Activated CD8-positive, alpha-beta T cell treated with anti-CD3 and anti-CD28 coated beads for 36 hours (primary cell): ENCODE measurements around the gene BLZF1. TPM values are rescaled to one million over a fixed set of nuclear protein-coding genes. Genes with fewer than 3 reads are reported as not detected.
A peak's percentile ranks its signal among the peaks of the same experiment; 100 is the strongest.

Experiments
- ATAC-seq: fragments of 200-7000 bp; cut with Tn5 transposase; one replicate; pipeline ENCODE4 v1.10.0; 2021; ENCODE audit warnings: mild to moderate bottlenecking, moderate library complexity
- CTCF ChIA-PET: fragments of 350-600 bp; sonication (Branson Sonifier 250); formaldehyde crosslinking; loops from one replicate; lab custom pipeline; 2021; ENCODE audit warnings: antibody characterized with exemption; lab: Charles Lee
- POLR2A ChIA-PET: fragments of 350-600 bp; sonication (Branson Sonifier 250); formaldehyde crosslinking; loops from one replicate; lab custom pipeline; 2021; ENCODE audit warnings: antibody characterized with exemption; lab: Charles Lee
- DNase-seq: peaks from one replicate; pipeline ENCODE4 v3.0.0-alpha.2; 2020
- H3K27ac Mint-ChIP-seq: one replicate; pipeline ENCODE4 v1.8.0; 2021; ENCODE audit warnings: mild to moderate bottlenecking, mixed read lengths
- H3K27me3 Mint-ChIP-seq: one replicate; pipeline ENCODE4 v1.8.0; 2021; ENCODE audit warnings: mixed read lengths
- H3K36me3 Mint-ChIP-seq: one replicate; pipeline ENCODE4 v1.8.0; 2021; ENCODE audit warnings: low read depth, mixed read lengths
- H3K4me1 Mint-ChIP-seq: one replicate; pipeline ENCODE4 v1.8.0; 2021; ENCODE audit warnings: low read depth, mixed read lengths
- H3K4me3 Mint-ChIP-seq: one replicate; pipeline ENCODE4 v1.8.0; 2021; ENCODE audit warnings: mild to moderate bottlenecking, moderate library complexity, mixed read lengths
- H3K9me3 Mint-ChIP-seq: one replicate; pipeline ENCODE4 v1.8.0; 2021; ENCODE audit warnings: mixed read lengths
- CTCF ChIP-seq: fragments of 200-600 bp; IDR thresholded peaks from one replicate; pipeline ENCODE4 v1.8.0; 2022; ENCODE audit warnings: antibody characterized with exemption, mild to moderate bottlenecking
- intact Hi-C: fragments of 100-400 bp; cut with micrococcal nuclease; formaldehyde crosslinking; loops from one replicate; pipeline ENCODE4 v1.10.0; 2022
- total RNA-seq, 2 experiments: library from RNA; stranded (reverse); gene quantifications; one replicate each; pipeline ENCODE4 v1.2.3, GENCODE V29; 2021

Gene BLZF1
- total RNA-seq, 2 experiments from 2014 or later: 9.8 to 10.1 TPM

- Mint-ChIP-seq H3K27ac (no peak overlapping the region), H3K9me3 (no peaks in the 10 kb centered on the region), H3K4me3 (no peak overlapping the region), H3K27me3 (no peaks in the 10 kb centered on the region), H3K36me3 (peaks cover 3% of the 10 kb centered on the region), H3K4me1 (peaks cover 5% of the 10 kb centered on the region)
- intact Hi-C loops: loop anchor here (10.0 kb wide), 1 partner anchor 741 kb away; no protein-coding TSS in a partner anchor
- ChIA-PET POLR2A (no interaction called here), CTCF (interaction anchor here (1.0 kb wide), 1 partner anchor 742 kb away, joined by 3 read pairs; no protein-coding TSS in a partner anchor)
- ATAC-seq (no peak), DNase-seq (no peak)
- TF ChIP-seq CTCF: no peak
Measured at GRCh38 chr1:169345511-169345910, 22.5 kb upstream of the BLZF1 start.

- ChIA-PET CTCF (interaction anchor here (2.9 to 3.9 kb wide), 2 partner anchors 10 to 743 kb away, joined by 12 to 53 read pairs; no protein-coding TSS in a partner anchor), POLR2A (no interaction called here)
- intact Hi-C loops: loop anchor here (10.0 kb wide), 1 partner anchor 741 kb away; no protein-coding TSS in a partner anchor
- TF ChIP-seq CTCF: no peak
- Mint-ChIP-seq H3K4me1 (peaks cover 6% of the 10 kb centered on the region), H3K36me3 (no peaks in the 10 kb centered on the region), H3K4me3 (no peak overlapping the region), H3K27me3 (no peaks in the 10 kb centered on the region), H3K27ac (no peak overlapping the region), H3K9me3 (no peaks in the 10 kb centered on the region)
- DNase-seq (no peak), ATAC-seq (no peak)
Measured at GRCh38 chr1:169346036-169346589, 21.9 kb upstream of the BLZF1 start.

DNA sequence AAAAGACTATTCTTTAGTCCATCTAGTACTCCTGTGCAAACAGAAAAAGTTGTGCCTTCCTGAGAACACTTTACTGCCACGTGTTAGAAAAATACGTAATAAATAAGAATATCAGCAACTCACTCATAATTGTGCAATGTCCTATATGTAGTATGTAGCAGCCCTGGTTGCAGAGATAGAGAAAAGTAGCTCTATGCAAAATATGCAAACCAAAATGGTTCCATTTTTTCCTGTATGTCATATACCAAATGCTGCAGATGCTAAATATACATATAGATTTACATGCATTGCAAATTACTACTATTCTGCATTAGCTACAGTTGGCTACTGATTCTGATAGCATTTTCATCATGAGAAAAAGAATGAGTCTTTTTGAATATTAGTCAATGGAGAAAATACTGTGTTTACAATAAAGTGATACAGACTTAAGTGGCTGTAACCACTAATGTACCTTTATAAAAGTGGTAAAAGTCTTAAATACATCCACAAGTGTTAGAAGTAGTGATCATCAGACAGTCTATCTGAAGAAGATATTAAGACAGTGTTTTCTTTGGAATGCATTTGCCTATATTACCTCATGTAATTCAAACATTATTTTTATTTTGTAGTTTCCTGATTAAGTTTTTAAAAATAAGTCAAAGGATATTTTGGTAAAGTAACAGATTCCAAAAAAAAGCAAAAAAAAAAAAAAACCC is 20.2 kb upstream of the BLZF1 start:
- no peak for TF ChIP-seq CTCF
- no peak overlapping the region for H3K27ac Mint-ChIP-seq
- H3K27me3 Mint-ChIP-seq: no peaks in the 10 kb centered on the region
- DNase-seq (no peak), ATAC-seq (no peak)
- no peaks in the 10 kb centered on the region for H3K36me3 Mint-ChIP-seq
- H3K4me1 Mint-ChIP-seq: peaks cover 20% of the 10 kb centered on the region
- intact Hi-C loops: loop anchor here (10.0 kb wide), 1 partner anchor 743 kb away; no protein-coding TSS in a partner anchor
- H3K9me3 Mint-ChIP-seq: no peaks in the 10 kb centered on the region
- ChIA-PET POLR2A (no interaction called here), CTCF (interaction anchor here (0.8 to 5.0 kb wide), 36 partner anchors 8 to 1005 kb away, joined by 3 to 53 read pairs (median 4); no protein-coding TSS in a partner anchor)
- H3K4me3 Mint-ChIP-seq: no peak overlapping the region

GRCh38 chr1:169348383-169349036 is 19.5 kb upstream of the BLZF1 start:
- H3K27ac Mint-ChIP-seq: no peak overlapping the region
- no peak for ATAC-seq
- intact Hi-C loops: loop anchor here (10.0 kb wide), 1 partner anchor 744 kb away; no protein-coding TSS in a partner anchor
- peaks cover 2% of the 10 kb centered on the region for H3K9me3 Mint-ChIP-seq
- POLR2A ChIA-PET: no interaction called here
- peak; percentile 96 for TF ChIP-seq CTCF
- no peaks in the 10 kb centered on the region for H3K36me3 Mint-ChIP-seq
- H3K4me1 Mint-ChIP-seq: peaks cover 20% of the 10 kb centered on the region
- CTCF ChIA-PET: interaction anchor here (0.7 to 5.0 kb wide), 39 partner anchors 10 to 1006 kb away, joined by 3 to 53 read pairs (median 3); no protein-coding TSS in a partner anchor
- H3K27me3 Mint-ChIP-seq: no peaks in the 10 kb centered on the region
- H3K4me3 Mint-ChIP-seq: no peak overlapping the region
- DNase-seq: no peak
